NCI-H128 (cell line): Measurements from ENCODE around the gene DDX10.
"Not testable (repeated sequence)": the region's sequence is repeated elsewhere in the genome, so short reads cannot be mapped to it uniquely, and the experiment has no call there.

Source experiments
- DNase-seq: peaks from one replicate; lab custom pipeline; 2025; ENCODE audit not compliant: unreplicated experiment; lab: John Stamatoyannopoulos, UW

DDX10 gene

DNA sequence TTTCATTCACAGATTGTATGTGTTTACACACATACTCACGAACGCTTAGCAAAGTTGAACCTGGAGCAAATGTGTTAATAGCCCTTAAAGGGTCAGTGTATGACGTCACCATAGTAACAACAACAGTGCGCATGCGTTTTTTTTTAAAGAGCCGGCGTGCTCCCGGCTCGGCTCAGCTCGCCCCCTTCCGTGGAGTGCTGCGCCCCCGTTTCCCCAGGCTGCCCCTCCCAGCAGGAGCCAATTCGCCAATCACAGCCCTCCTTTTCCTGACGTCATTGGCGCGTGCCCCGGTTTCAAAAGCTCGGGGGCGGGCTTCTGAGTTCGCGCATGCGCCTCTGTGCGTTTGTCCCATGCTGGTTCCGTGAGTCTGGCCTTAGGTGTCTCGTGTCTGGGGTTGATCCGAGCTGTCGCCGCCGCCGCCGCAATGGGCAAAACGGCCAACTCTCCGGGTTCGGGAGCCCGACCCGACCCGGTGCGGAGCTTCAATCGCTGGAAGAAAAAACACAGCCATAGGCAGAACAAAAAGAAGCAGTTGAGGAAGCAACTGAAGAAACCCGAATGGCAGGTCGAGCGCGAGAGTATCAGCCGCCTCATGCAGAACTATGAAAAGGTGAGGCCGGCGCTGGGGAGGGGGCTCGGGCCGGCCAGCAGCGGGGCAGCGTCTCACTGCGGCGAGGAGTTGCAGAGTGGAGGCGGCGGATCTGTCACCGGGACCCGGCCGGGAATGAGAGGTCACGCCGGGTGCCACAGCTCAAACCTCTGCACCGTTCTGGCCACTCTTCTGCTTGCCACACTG, at the start of gene DDX10:
TSS of gene DDX10 (plus strand) at position 340 of the 796 bp plus-strand sequence. CDS start at position 425, 85 bp downstream.
- peak; percentile 97 for DNase-seq

DNA sequence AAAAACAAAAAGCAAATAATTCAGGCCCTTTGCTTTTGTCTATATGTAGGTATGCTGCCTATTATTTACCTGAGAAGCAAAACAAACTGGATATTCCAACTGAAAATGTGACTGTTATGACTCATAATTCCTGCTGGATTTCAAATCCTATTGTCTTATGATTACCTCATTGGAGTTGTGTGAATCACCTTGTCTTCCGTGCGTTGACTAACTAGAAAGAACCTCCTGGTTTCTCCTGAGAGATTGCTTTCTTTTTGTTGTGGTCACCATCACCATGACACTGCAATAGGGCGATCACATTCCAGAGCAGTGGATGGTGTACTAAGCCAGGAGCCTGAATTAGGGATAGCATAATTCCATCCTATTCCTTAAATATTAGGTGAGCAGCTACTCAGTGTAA, 48.3 kb upstream of the DDX10 start:
- no peak for DNase-seq

DNA sequence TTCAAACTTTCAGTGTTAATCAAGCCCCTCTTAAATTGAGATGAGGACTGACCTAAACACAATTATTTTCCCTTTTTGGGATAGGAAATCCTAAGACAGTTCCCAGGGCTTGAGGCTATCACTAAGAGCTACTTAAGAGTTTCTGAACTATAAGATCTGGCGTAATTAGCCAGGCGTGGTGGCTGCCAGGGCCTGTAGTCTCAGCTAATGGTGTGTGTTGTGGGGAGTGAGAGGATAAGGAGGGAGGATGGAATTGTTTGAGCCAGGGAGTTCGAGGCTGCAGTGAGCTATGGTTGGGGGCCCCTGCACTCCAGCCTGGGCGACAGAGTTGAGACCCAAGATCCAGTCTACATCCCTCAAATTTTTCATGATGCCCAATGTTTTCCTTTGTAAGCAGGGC, 47.8 kb upstream of the DDX10 start:
- no peak for DNase-seq

DNA sequence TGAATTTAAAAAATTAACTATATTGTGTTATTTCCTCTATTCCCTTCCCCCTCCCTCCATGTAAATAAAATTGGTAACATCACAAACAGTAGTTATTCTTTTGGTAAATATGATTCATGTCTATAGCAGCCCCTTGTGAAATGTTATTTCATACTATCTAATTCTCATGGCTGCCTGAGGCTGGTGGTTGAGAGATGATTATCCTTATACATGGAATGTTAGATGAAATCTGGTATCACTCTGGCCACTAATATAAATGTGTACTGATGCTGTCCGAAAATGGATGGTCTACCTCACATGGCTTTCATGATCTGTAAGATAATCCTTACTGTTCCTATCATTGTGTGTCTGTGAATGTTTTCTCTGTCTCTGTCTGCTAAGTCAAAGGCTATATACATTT, 46.3 kb upstream of the DDX10 start:
- DNase-seq: no peak

DNA sequence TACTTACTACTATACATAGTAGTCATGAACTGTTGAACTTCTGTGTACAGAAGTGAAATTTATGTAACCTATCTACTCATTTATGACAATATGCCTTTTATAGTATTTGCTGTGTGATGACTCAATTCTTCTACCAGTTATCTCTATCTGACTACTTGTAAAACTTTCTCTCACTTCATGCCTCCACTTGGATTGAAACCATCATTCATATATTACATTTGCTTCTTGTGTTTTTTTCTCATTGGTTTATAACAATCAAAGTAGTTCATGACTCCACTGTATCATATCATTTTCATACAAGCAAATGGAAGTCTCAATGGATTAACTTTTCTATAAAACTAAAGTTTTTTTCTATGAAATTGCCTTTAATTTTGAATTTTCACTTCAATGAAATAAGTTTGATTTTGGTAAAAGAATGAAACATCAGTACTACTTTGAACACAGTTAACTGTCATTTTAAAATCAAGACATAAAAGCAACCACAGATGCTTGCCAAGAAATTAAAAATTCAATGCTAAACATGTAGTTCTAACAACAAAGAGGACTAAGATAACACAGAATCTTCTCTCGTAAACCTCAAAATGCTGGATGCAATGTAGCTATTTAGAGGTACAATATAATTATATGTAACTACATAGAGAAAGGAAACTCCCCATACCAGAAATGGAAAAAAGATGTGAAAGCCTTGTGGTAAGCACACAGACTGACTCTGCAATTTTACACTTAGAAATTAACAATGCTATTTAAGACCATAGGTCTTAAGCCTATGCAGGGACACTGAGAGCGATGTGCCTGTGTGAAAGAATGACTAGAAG, 43.7 kb upstream of the DDX10 start:
- no peak for DNase-seq

DNA sequence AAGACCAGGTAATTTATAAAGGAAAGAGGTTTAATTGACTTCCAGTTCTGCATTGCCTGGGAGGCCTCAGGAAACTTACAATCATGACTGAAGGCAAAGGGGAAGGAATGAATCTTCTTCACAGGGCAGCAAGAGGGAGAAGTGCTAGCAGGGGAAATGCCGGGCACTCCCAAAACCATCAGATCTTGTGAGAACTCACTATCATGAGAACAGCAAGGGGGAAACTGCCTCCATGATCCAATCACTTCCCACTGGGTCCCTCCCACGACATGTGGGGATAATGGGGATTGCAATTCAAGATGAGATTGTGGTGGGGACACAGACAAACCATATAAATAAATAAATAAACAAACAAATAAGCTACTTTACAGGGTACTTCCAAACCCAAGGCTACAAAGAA, 42.5 kb upstream of the DDX10 start:
- no peak for DNase-seq

DNA sequence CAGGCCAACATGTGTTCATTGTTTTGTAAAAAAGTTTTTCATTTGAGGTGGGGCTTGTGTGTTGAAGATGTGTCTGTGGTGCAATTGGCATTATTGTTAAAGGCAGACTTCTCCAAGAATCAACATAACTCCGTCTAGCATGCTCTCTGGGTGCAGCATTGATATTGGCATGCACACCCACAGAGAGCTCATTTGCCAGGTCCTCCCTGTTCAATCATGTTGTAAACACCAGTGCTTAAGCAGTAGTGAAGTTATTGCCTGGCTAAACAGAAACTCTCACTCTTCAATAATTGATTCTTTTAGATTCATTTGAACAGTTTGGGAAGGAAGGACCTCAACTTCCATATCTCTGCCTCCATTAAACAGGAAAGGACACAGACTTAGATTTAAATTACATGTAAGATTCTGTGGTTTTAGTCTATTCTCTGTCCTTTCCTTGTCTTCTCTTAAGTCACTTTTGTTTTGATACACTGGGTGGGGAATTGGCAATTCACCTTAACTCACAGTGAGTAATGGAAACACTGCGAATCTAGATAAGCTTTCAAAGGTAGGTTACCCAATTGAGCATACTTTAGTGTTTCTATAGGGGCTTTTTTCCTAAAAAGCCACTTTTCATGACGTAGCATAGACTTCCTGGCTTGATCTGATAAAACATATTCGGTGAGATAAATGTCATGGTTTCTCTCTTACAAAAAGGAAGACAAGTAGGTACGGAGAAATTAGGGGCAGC, 40.5 kb upstream of the DDX10 start:
- DNase-seq: no peak

DNA sequence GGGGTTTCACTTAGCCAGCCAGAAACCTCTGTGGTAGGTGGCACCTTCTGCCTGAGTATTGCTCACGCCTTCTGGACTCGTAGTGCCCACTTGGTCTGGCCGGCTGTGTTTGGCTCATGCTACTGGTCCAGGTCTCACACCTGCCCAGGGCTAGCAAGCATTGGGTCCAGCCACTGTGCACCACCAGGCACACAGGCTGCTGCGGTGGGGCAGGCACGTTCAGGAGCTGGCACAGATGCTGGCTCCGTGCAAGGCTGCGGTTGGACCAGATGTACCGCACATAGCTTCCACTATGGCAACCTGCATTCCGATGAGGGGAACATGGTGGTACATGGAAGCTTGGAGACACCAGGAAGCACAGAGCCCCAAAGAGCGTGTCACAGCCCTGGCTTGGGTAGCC, 36.5 kb upstream of the DDX10 start:
- DNase-seq: no peak

DNA sequence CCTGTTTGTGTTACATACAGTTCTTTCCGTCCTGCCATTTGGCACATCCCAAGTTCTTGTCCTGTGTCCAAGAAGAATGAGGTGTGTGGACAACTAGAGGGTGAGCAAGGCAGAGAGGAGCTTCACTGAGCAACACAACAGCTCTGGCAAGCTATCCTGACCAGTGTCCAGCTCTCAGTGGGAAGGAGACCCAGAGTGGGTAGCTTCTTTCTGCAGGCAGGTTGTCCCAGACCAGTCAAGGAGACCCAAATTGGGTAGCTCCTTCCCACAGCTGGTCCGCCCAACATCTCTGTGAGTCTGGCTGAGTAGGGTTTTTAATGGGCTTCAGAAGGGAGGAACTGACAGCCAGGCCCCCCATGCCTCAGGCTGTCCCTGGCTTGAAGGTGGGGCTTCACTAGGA, 36.1 kb upstream of the DDX10 start:
- DNase-seq: no peak

DNA sequence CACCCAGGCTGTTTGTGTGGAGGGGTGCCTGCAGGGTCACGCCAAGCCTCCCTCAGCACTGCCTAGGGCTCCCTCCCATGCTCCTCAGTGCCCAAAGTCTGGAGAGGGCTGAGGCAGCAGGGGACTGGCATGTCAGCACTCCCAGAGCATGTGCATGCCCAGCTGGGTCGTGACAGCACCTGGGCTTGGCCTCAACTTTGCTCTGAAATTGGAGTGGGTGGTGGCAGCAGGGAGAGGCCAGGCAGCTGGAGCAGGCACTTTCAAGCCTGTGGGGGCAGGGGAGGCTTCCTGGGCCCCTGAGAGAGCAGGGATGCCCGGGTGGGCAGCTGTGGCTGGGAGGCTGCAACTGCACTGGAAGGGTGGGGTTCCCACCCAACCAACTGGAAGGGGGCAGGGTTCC, 35.6 kb upstream of the DDX10 start:
- no peak for DNase-seq

DNA sequence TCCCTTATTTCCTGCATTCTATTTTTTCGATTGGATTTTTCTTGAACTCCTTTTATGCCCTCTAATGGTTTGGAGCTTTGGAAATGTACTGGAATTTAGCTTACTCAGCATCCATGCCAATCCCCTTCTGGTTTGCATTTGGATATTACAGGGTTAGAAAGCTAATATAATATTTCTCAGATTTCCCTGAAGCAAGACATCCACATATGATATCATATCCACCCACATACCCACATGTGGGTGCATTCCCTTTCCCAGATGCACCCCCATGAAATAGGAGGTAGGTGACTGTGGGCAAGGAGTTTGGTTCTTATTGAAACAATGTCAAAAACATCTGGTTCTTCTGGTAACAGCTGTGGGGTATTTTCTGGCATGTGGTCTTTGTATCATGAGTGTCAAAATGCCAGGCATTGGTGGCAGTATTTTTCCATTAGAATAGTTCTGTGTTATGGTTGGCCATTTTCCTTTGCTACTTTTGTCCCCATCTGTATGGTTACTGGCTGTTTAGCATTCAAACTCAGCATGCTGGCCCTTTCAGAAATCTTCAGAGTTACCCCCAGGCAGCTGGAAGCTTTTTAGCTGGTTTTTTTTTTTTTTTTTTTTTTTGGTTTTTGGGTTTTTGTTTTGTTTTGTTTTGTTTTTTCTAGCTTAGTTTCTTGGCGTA, 32.7 kb upstream of the DDX10 start:
- DNase-seq: no peak

DNA sequence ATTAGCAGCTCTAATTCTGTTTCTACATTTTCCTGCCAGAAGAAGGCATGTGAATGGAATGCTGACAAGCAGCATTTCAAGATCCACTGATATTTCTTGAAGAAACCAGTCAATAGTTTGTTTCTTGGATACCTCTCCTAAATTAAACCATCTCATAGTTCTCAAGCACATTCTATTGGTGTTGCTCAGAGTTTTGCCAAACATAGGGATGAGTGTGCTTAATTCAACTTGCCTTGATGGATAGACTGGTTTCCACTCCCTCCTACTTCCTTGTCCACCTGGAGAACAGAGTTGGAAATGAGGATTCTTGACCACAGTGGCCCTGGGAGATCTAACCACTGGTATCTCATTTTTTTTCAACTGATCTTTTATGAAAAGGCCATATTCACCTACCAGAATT, 29.8 kb upstream of the DDX10 start:
- DNase-seq: no peak

DNA sequence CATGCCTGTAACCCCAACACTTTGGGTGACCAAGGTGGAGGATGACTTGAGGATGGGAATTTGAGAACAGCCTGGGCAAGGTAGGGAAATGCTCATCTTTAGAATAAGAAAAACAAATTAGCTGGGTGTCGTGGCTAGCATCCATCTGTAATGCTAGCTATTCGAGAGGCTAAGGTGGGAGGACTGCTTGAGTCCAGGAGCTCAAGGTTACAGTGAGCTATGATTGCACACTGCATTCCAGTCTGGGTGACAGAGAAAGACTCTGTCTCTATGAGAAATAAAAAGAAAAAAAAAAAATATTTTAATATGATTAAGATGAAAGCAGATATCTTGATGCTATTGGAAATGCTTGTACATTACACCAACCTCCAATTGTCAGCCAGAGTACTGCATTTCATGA, 28.6 kb upstream of the DDX10 start:
- DNase-seq: no peak

DNA sequence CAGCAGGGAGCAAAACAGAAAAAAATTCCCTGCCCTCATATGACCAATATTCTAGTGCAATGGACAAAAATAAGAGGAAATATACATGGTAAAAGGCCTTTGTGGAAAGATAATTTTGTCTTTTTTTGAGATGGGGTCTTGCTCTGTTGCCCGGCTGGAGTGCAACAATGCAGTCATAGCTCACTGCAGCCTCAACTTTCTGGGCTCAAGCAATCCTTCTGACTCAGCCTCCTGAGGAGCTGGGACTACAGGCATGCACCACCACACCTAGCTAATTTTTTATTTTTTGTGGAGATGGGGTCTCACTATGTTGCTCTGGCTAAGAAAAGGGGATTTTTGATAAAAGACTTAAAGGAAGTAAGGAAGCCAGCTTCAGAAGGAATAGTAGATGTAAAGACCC, 25.7 kb upstream of the DDX10 start:
- no peak for DNase-seq

DNA sequence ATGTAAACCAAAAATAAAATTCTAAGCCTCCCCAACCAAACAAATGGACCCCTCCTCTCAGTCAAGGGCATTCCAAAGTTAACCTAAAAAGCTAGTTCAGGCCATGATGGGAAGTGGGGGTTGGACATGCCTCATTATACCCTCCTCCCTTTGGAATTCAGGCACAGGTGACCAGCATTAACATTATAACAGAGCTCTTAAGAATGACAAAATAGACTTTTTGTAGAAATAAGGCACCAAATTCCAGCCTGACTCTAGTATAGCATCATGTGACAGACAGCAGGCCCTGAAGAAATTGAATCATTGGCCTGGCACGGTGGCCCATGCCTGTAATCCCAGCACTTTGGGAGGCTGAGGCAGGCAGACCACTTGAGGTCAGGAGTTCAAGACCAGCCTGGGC, 23.1 kb upstream of the DDX10 start:
- DNase-seq: not testable (repeated sequence)

DNA sequence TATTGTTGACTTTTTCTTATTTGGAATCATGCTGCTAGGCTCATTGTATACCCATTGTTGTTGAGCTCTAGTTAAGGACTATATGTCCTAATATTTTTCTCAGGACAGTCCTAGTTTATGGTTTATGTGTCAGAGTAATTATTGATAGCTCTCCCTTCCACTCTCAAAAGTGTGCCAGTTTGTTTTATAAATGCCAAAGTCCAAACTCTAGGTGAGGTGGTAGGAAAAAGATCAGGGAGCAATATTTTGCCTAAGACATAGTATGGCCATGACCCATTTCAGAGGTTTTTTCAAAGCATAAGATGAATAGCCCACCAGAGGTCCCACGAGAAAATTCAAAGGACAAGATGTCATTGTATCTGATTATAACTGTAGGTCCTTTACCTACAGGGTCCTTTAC, 20.9 kb upstream of the DDX10 start:
- no peak for DNase-seq

DNA sequence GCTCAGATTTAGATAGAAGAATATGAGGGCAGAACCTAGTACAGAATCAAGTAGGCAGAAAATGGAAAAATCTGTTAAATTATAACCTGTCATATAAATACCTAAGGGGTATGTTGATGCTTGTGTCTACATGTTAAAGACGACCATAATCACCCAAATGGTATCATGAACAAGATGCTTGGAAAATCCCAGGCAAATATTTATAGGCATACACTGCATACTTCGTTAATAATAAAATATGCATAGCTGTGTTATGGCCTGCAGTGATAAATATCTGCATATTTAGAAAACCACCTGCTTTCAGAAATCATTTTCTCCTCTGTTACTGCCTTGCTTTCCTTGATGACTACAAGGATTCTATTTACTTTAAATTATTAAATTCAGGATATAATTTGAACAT, 18.9 kb upstream of the DDX10 start:
- no peak for DNase-seq

DNA sequence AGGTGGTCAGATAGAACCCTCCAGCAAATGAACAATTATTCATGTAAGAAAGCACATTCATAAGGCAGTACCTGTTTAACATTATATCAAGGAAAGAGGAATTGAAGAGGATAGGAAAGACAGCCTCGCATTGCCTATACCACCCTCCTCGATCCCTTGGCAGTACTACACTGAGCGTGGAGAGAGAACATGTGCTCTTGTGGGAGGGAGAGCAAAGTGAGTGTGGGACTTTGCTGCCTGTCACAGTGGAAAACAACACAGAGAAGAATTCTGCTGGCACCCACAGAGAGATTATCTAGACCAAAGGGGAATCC, 17.5 kb upstream of the DDX10 start:
- DNase-seq: no peak

DNA sequence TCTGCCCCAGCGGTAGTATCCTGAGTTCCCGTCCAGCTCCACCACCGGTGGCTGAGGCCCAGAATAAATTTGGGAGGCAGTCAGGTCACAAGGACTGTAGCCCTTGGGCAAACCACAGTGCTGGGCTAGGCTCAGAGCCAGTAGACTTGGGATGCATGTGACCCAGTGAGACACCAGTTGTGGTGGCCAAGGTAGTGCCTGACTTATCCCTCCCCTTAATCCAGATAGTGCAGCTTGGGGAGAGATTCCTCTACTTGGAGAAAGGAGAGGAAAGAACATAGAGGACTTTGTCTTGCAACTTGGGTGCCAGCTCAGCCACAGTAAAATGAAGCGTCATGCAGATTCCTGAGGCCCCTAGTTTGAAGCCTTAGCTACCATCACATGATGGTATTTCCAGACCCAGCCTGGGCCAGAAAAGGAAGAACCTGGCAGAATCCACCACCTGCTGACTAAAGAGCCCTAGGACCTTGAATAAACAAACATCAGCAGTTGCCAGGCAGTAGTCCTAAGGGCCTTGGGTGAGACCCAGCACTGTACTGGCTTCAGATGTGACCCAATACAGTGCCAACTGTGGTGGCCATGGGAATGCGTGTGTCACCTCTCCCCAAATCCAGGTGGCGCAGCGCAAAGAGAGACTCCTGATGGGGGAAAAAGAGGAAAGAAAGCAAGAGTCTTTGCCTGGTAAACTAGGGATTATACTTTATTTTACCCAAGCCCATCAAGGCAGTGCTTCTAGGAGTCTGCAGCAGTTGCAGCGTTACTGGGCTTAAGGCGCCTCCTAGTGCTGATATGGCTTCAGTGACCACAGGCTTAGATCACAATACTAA, 17.0 kb upstream of the DDX10 start:
- peak; percentile 34 for DNase-seq

DNA sequence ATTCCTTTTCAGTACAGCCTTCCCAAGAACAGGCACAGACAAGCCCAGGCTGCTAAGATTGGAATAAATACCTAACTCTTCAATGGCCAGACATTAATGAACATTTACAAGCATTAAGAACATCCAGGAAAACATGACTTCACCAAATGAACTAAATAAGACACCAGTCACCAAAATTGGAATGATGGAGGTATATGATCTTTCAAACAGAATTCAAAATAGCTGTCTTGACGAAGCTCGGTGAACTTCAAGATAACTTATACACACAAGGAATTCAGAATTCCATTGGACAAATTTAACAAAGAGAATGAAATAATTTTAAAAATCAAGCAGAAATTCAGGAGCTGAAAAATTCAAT, 16.4 kb upstream of the DDX10 start:
- DNase-seq: no peak

DNA sequence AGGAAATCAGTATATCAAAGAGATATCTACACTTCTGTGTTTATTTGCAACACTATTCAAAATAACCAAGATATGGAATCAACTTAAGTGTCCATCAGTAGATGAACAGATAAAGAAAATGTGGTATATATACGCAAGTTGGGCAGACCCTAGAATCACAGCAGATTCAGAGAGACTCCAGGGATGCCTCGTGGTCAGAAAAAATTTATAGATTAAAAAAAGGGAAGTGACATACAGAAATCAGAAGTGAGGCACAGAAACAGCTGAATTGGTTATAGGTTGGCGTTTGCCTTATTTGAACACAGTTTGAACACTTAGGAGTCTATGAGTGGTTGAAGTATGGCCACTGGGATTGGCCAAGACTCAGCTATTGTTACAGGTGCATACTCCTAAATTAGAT, 10.8 kb upstream of the DDX10 start:
- DNase-seq: not testable (repeated sequence)
